GM03348 (cell line): ENCODE data around the gene TLCD1.
A peak's percentile ranks its signal among the peaks of the same experiment; 100 is the strongest.
"Not testable (repeated sequence)": the region's sequence is repeated elsewhere in the genome, so short reads cannot be mapped to it uniquely, and the experiment has no call there.

ENCODE experiments used
- DNase-seq: peaks from one replicate; pipeline ENCODE4 v3.0.0; 2012; ENCODE audit warnings: low spot score

Gene TLCD1

GRCh38 chr17:28729950-28730330, 3.9 kb upstream of the TLCD1 start:
- no peak for DNase-seq

GRCh38 chr17:28728364-28729200, 2.5 kb upstream of the TLCD1 start, which contains the start of gene NEK8:
TSS of gene NEK8 (plus strand) at chr17:28728788. CDS start at chr17:28728814, 26 bp downstream.
- peak; percentile 96 for DNase-seq

GRCh38 chr17:28726627-28727491, 826 bp upstream of the TLCD1 start:
- peak; percentile 90 for DNase-seq

GRCh38 chr17:28725660-28726225, 290 bp downstream of the TLCD1 start:
- DNase-seq = no peak

- DNase-seq = no peak
Measured at GRCh38 chr17:28725166-28725659, 820 bp downstream of the TLCD1 start.

- no peak for DNase-seq
Measured at GRCh38 chr17:28724500-28725165, 1.4 kb downstream of the TLCD1 start.

- not testable (repeated sequence) for DNase-seq
Measured at GRCh38 chr17:28723836-28724499, 2.1 kb downstream of the TLCD1 start.

- no peak for DNase-seq
Measured at GRCh38 chr17:28723159-28723835, 2.7 kb downstream of the TLCD1 start.

GRCh38 chr17:28722417-28723158, 3.4 kb downstream of the TLCD1 start:
- DNase-seq = no peak

- DNase-seq = not testable (repeated sequence)
Measured at GRCh38 chr17:28720997-28721329, 5.1 kb downstream of the TLCD1 start.

- DNase-seq = no peak
Measured at GRCh38 chr17:28720247-28720996, 5.6 kb downstream of the TLCD1 start.

- DNase-seq = no peak
Measured at GRCh38 chr17:28719021-28719433, 7.0 kb downstream of the TLCD1 start.

GRCh38 chr17:28718333-28719020, 7.6 kb downstream of the TLCD1 start:
- no peak for DNase-seq

GRCh38 chr17:28717578-28718332, 8.3 kb downstream of the TLCD1 start, which contains the start of gene RAB34:
TSS of gene RAB34 (minus strand) at chr17:28717868. CDS start at chr17:28717266, 602 bp downstream.
- peak; percentile 88 for DNase-seq

- peak; percentile 58 for DNase-seq
Measured at GRCh38 chr17:28716740-28717577, 9.1 kb downstream of the TLCD1 start.

GRCh38 chr17:28715217-28715616, 10.8 kb downstream of the TLCD1 start:
- no peak for DNase-seq

GRCh38 chr17:28714281-28714680, 11.8 kb downstream of the TLCD1 start:
- no peak for DNase-seq
